Measurements from ENCODE around the gene NCSTN. TPM values are rescaled to one million over a fixed set of nuclear protein-coding genes. Genes with fewer than 3 reads are reported as not detected.

NCSTN gene
- total and polyA plus RNA-seq, 4 donors, result 17.0 to 67.3 (median 53.1) TPM

- DNase-seq, result no peak
- Histone ChIP-seq H3K9me3 (ENCODE audit: control insufficient read depth, low read length) (no peaks in the 10 kb centered on the region), H3K27me3 (ENCODE audit: control insufficient read depth in 1 of 2, insufficient read depth in 2 of 2, low read length in 1 of 2) (no peaks in the 10 kb centered on the region), H3K27ac (ENCODE audit: low read depth in 1 of 2, low read length in 2 of 2) (no peak overlapping the region), H3K36me3 (ENCODE audit: control insufficient read depth in 1 of 2, insufficient read depth in 2 of 2, low read length in 1 of 2) (peaks cover 0 to 27% of the 10 kb centered on the region in 2 donors), H3K4me3 (ENCODE audit: low read length in 2 of 2) (no peak overlapping the region), H3K4me1 (ENCODE audit: control insufficient read depth in 1 of 2, insufficient read depth in 2 of 2, low read length in 2 of 2) (no peaks in the 10 kb centered on the region)
- intact Hi-C loops (cut with DNase I), result no loop called here
- ATAC-seq (ENCODE audit: low FRiP score), result no peak
- 83 to 87% methylated on average over 7 of the region's 7 CpGs for WGBS, 2 donors
Measured at GRCh38 chr1:160357286-160358002, 14.3 kb downstream of the NCSTN start.

GRCh38 chr1:160358073-160358472, 14.9 kb downstream of the NCSTN start:
- intact Hi-C loops (cut with DNase I), result no loop called here
- Histone ChIP-seq H3K27me3 (ENCODE audit: control insufficient read depth in 1 of 2, insufficient read depth in 2 of 2, low read length in 1 of 2) (no peaks in the 10 kb centered on the region), H3K36me3 (ENCODE audit: control insufficient read depth in 1 of 2, insufficient read depth in 2 of 2, low read length in 1 of 2) (peaks cover 0 to 25% of the 10 kb centered on the region in 2 donors), H3K9me3 (ENCODE audit: control insufficient read depth, low read length) (no peaks in the 10 kb centered on the region), H3K4me1 (ENCODE audit: control insufficient read depth in 1 of 2, insufficient read depth in 2 of 2, low read length in 2 of 2) (no peaks in the 10 kb centered on the region), H3K27ac (ENCODE audit: low read depth in 1 of 2, low read length in 2 of 2) (no peak overlapping the region), H3K4me3 (ENCODE audit: low read length in 2 of 2) (no peak overlapping the region)
- WGBS, 2 donors, result 83 to 86% methylated on average over 4 of the region's 4 CpGs
- no peak for ATAC-seq (ENCODE audit: low FRiP score)
- DNase-seq, result no peak

- Histone ChIP-seq H3K4me3 (ENCODE audit: low read length in 2 of 2) (no peak overlapping the region), H3K36me3 (ENCODE audit: control insufficient read depth in 1 of 2, insufficient read depth in 2 of 2, low read length in 1 of 2) (peaks cover 0 to 16% of the 10 kb centered on the region in 2 donors), H3K9me3 (ENCODE audit: control insufficient read depth, low read length) (no peaks in the 10 kb centered on the region), H3K27ac (ENCODE audit: low read depth in 1 of 2, low read length in 2 of 2) (no peak overlapping the region), H3K4me1 (ENCODE audit: control insufficient read depth in 1 of 2, insufficient read depth in 2 of 2, low read length in 2 of 2) (no peaks in the 10 kb centered on the region), H3K27me3 (ENCODE audit: control insufficient read depth in 1 of 2, insufficient read depth in 2 of 2, low read length in 1 of 2) (no peaks in the 10 kb centered on the region)
- ATAC-seq (ENCODE audit: low FRiP score), result no peak
- no peak for DNase-seq
- intact Hi-C loops (cut with DNase I), result no loop called here
- 69 to 78% methylated on average over 9 of the region's 9 CpGs for WGBS, 2 donors
Measured at GRCh38 chr1:160359559-160360226, 16.5 kb downstream of the NCSTN start.

GRCh38 chr1:160360227-160360695, 17.1 kb downstream of the NCSTN start:
- Histone ChIP-seq H3K4me3 (ENCODE audit: low read length in 2 of 2) (no peak overlapping the region), H3K27ac (ENCODE audit: low read depth in 1 of 2, low read length in 2 of 2) (no peak overlapping the region), H3K9me3 (ENCODE audit: control insufficient read depth, low read length) (no peaks in the 10 kb centered on the region), H3K4me1 (ENCODE audit: control insufficient read depth in 1 of 2, insufficient read depth in 2 of 2, low read length in 2 of 2) (no peaks in the 10 kb centered on the region), H3K27me3 (ENCODE audit: control insufficient read depth in 1 of 2, insufficient read depth in 2 of 2, low read length in 1 of 2) (no peaks in the 10 kb centered on the region), H3K36me3 (ENCODE audit: control insufficient read depth in 1 of 2, insufficient read depth in 2 of 2, low read length in 1 of 2) (peaks cover 0 to 14% of the 10 kb centered on the region in 2 donors)
- ATAC-seq (ENCODE audit: low FRiP score), result no peak
- no peak for DNase-seq
- intact Hi-C loops (cut with DNase I), result no loop called here
- 74 to 78% methylated on average over 8 of the region's 8 CpGs for WGBS, 2 donors

- no peaks in the 10 kb centered on the region for H3K9me3 ChIP-seq (ENCODE audit: control insufficient read depth, low read length)
- H3K27ac ChIP-seq (ENCODE audit: low read depth in 1 of 2, low read length in 2 of 2), result no peak overlapping the region
- ATAC-seq (ENCODE audit: low FRiP score) (no peak), DNase-seq (no peak)
- no peak overlapping the region for H3K4me3 ChIP-seq (ENCODE audit: low read length in 2 of 2)
- peaks cover 0 to 6% of the 10 kb centered on the region in 2 donors for H3K36me3 ChIP-seq (ENCODE audit: control insufficient read depth in 1 of 2, insufficient read depth in 2 of 2, low read length in 1 of 2)
- intact Hi-C loops (cut with DNase I), result no loop called here
- WGBS, 2 donors, result 74 to 81% methylated on average over 2 of the region's 2 CpGs
- H3K27me3 ChIP-seq (ENCODE audit: control insufficient read depth in 1 of 2, insufficient read depth in 2 of 2, low read length in 1 of 2), result no peaks in the 10 kb centered on the region
- no peaks in the 10 kb centered on the region for H3K4me1 ChIP-seq (ENCODE audit: control insufficient read depth in 1 of 2, insufficient read depth in 2 of 2, low read length in 2 of 2)
Measured at GRCh38 chr1:160361199-160361598, 18.0 kb downstream of the NCSTN start.

- no peak overlapping the region for H3K27ac ChIP-seq (ENCODE audit: low read depth in 1 of 2, low read length in 2 of 2)
- H3K4me1 ChIP-seq (ENCODE audit: control insufficient read depth in 1 of 2, insufficient read depth in 2 of 2, low read length in 2 of 2), result no peaks in the 10 kb centered on the region
- peaks cover 0 to 6% of the 10 kb centered on the region in 2 donors for H3K36me3 ChIP-seq (ENCODE audit: control insufficient read depth in 1 of 2, insufficient read depth in 2 of 2, low read length in 1 of 2)
- no peak overlapping the region for H3K4me3 ChIP-seq (ENCODE audit: low read length in 2 of 2)
- 80 to 87% methylated on average over 4 of the region's 4 CpGs for WGBS, 2 donors
- DNase-seq (no peak), ATAC-seq (ENCODE audit: low FRiP score) (no peak)
- H3K9me3 ChIP-seq (ENCODE audit: control insufficient read depth, low read length), result no peaks in the 10 kb centered on the region
- no peaks in the 10 kb centered on the region for H3K27me3 ChIP-seq (ENCODE audit: control insufficient read depth in 1 of 2, insufficient read depth in 2 of 2, low read length in 1 of 2)
- intact Hi-C loops (cut with DNase I), result no loop called here
Measured at GRCh38 chr1:160361814-160362167, 18.6 kb downstream of the NCSTN start.

- Histone ChIP-seq H3K27ac (ENCODE audit: low read depth in 1 of 2, low read length in 2 of 2) (no peak overlapping the region), H3K36me3 (ENCODE audit: control insufficient read depth in 1 of 2, insufficient read depth in 2 of 2, low read length in 1 of 2) (peaks cover 0 to 2% of the 10 kb centered on the region in 2 donors), H3K9me3 (ENCODE audit: control insufficient read depth, low read length) (no peaks in the 10 kb centered on the region), H3K4me3 (ENCODE audit: low read length in 2 of 2) (no peak overlapping the region), H3K27me3 (ENCODE audit: control insufficient read depth in 1 of 2, insufficient read depth in 2 of 2, low read length in 1 of 2) (no peaks in the 10 kb centered on the region), H3K4me1 (ENCODE audit: control insufficient read depth in 1 of 2, insufficient read depth in 2 of 2, low read length in 2 of 2) (no peaks in the 10 kb centered on the region)
- ATAC-seq (ENCODE audit: low FRiP score) (no peak), DNase-seq (no peak)
- 65 to 68% methylated on average over 9 of the region's 9 CpGs for whole genome bisulfite sequencing, 2 donors
- intact Hi-C loops (cut with DNase I), result no loop called here
Measured at GRCh38 chr1:160362168-160362957, 19.2 kb downstream of the NCSTN start.

GRCh38 chr1:160363010-160363409, 19.8 kb downstream of the NCSTN start:
- H3K36me3 ChIP-seq (ENCODE audit: control insufficient read depth in 1 of 2, insufficient read depth in 2 of 2, low read length in 1 of 2), result peaks cover 0 to 2% of the 10 kb centered on the region in 2 donors
- no peaks in the 10 kb centered on the region for H3K27me3 ChIP-seq (ENCODE audit: control insufficient read depth in 1 of 2, insufficient read depth in 2 of 2, low read length in 1 of 2)
- DNase-seq (no peak), ATAC-seq (ENCODE audit: low FRiP score) (no peak)
- H3K27ac ChIP-seq (ENCODE audit: low read depth in 1 of 2, low read length in 2 of 2), result no peak overlapping the region
- no peaks in the 10 kb centered on the region for H3K4me1 ChIP-seq (ENCODE audit: control insufficient read depth in 1 of 2, insufficient read depth in 2 of 2, low read length in 2 of 2)
- intact Hi-C loops (cut with DNase I), result no loop called here
- WGBS, 2 donors, result 34 to 40% methylated on average over 5 of the region's 5 CpGs
- H3K4me3 ChIP-seq (ENCODE audit: low read length in 2 of 2), result no peak overlapping the region
- H3K9me3 ChIP-seq (ENCODE audit: control insufficient read depth, low read length), result no peaks in the 10 kb centered on the region
